Sigmoid colon (tissue), 7 donors: ENCODE results near the gene SIX4. TPM values are rescaled to one million over a fixed set of nuclear protein-coding genes. Genes with fewer than 3 reads are reported as not detected.

Experiments
- DNase-seq: peaks from one replicate; pipeline ENCODE4 v3.0.0-alpha.2; 2019
- H3K27ac ChIP-seq, 4 donors: fragments of 200-600 bp; sonication (generic); one replicate each; pipeline ENCODE4 v1.5.1; 2016 to 2019; ENCODE audit warnings: mild to moderate bottlenecking in 1 of 4
- H3K27me3 ChIP-seq, 3 donors: fragments of 200-600 bp; sonication (generic); one replicate each; pipeline ENCODE4 v1.5.1; 2019; ENCODE audit warnings: mild to moderate bottlenecking in 1 of 3
- H3K36me3 ChIP-seq, 4 donors: fragments of 200-600 bp; sonication (generic); one replicate each; pipeline ENCODE4 v1.5.1; 2016 to 2019
- H3K4me1 ChIP-seq, 4 donors: fragments of 200-600 bp; sonication (generic); one replicate each; pipeline ENCODE4 v1.5.1; 2017 to 2019
- H3K4me3 ChIP-seq, 4 donors: fragments of 200-600 bp; sonication (generic); one replicate each; pipeline ENCODE4 v1.5.1; 2017 to 2019; ENCODE audit warnings: mild to moderate bottlenecking in 2 of 4, moderate library complexity in 1 of 4
- H3K9me3 ChIP-seq, 4 donors: fragments of 200-600 bp in 3 of 4; sonication (generic) in 3 of 4; one replicate each; pipeline versions ENCODE4 v1.5.1 to v1.6.1; 2013 to 2019
- CTCF ChIP-seq, 4 experiments: fragments of 450-650 bp in 3 of 4; fragments of 200-600 bp in 1 of 4; IDR thresholded peaks; one replicate each; pipeline ENCODE4 v1.5.1; 2016 to 2019; ENCODE audit warnings: antibody characterized with exemption in 4 of 4, mild to moderate bottlenecking in 3 of 4, moderate library complexity in 2 of 4
- EP300 ChIP-seq, 4 donors: sonication (generic); formaldehyde crosslinking; IDR thresholded peaks; one replicate each; pipeline ENCODE4 v1.6.1; 2017; ENCODE audit warnings: antibody characterized with exemption in 4 of 4
- POLR2A ChIP-seq, 2 donors: fragments of 450-650 bp; IDR thresholded peaks; one replicate each; pipeline ENCODE4 v1.6.1; 2016; ENCODE audit warnings: antibody characterized with exemption in 2 of 2, mild to moderate bottlenecking in 2 of 2, moderate library complexity in 2 of 2
- POLR2AphosphoS5 ChIP-seq, 4 donors: sonication (generic); formaldehyde crosslinking; IDR thresholded peaks; one replicate each; pipeline ENCODE4 v1.6.1; 2017; ENCODE audit warnings: antibody characterized with exemption in 4 of 4
- WGBS, 2 donors: extraction: QIAGEN DNeasy Blood & Tissue Kit; methylation state at CpG; one replicate each; pipeline ENCODE4 v1.1.7; 2013; 5-methylcytosine and 5-hydroxymethylcytosine counted together
- intact Hi-C: fragments of 100-400 bp; cut with DNase I; formaldehyde crosslinking; loops from one replicate; pipeline ENCODE4 v1.15.1; 2023
- polyA plus RNA-seq, 3 donors: library from polyadenylated mRNA; stranded (reverse); fragments of 200-250 nt; gene quantifications; one replicate each; pipeline ENCODE4 v1.2.3, GENCODE V29; 2013
- total RNA-seq, 4 donors: library from RNA; depleted of rRNA; stranded (reverse); fragments of >200 nt; gene quantifications; one replicate each; pipeline ENCODE4 v1.1.0, GENCODE V29; 2016
- donor health status: healthy with polysubstance abuse.
- donor health status: Bipolar disorder and iron deficiency.
- donor health status: healthy.

The SIX4 gene
- total and polyA plus RNA-seq, 7 donors: 0.10 to 2.7 (median 1.7) TPM; not detected in 2

- Histone ChIP-seq H3K27ac (no peak overlapping the region), H3K36me3 (no peaks in the 10 kb centered on the region), H3K4me1 (no peaks in the 10 kb centered on the region), H3K9me3 (peaks cover 0 to 13% (median 6%) of the 10 kb centered on the region in 4 donors), H3K27me3 (no peaks in the 10 kb centered on the region), H3K4me3 (no peak overlapping the region)
- no peak for TF ChIP-seq POLR2A (IDR thresholded peaks at IDR 0.05)
- TF ChIP-seq EP300 (IDR thresholded peaks at IDR 0.05): no peak
- no peak for TF ChIP-seq POLR2AphosphoS5 (IDR thresholded peaks at IDR 0.05)
- TF ChIP-seq CTCF (IDR thresholded peaks at IDR 0.05): no peak
- 81 to 94% methylated on average over 3 of the region's 3 CpGs for WGBS, 2 donors
- intact Hi-C loops: no loop called here
- DNase-seq: no peak
These were observed 23.6 kb downstream of the SIX4 start for GRCh38 chr14:60700598-60700997.

- Histone ChIP-seq H3K4me3 (no peak overlapping the region), H3K9me3 (peaks cover 0 to 5% (median 3%) of the 10 kb centered on the region in 4 donors), H3K27ac (no peak overlapping the region), H3K27me3 (no peaks in the 10 kb centered on the region), H3K36me3 (no peaks in the 10 kb centered on the region), H3K4me1 (no peaks in the 10 kb centered on the region)
- no peak for DNase-seq
- whole genome bisulfite sequencing, 2 donors: 74 to 77% methylated on average over 4 of the region's 4 CpGs
- no peak for TF ChIP-seq POLR2A (IDR thresholded peaks at IDR 0.05)
- no peak for TF ChIP-seq POLR2AphosphoS5 (IDR thresholded peaks at IDR 0.05)
- no peak for TF ChIP-seq CTCF (IDR thresholded peaks at IDR 0.05)
- TF ChIP-seq EP300 (IDR thresholded peaks at IDR 0.05): no peak
- intact Hi-C loops: no loop called here
These were observed 28.8 kb downstream of the SIX4 start for GRCh38 chr14:60695327-60695726.

- Histone ChIP-seq H3K27ac (no peak overlapping the region), H3K9me3 (no peaks in the 10 kb centered on the region), H3K36me3 (no peaks in the 10 kb centered on the region), H3K27me3 (no peaks in the 10 kb centered on the region), H3K4me1 (no peaks in the 10 kb centered on the region), H3K4me3 (no peak overlapping the region)
- intact Hi-C loops: no loop called here
- TF ChIP-seq CTCF (IDR thresholded peaks at IDR 0.05) (no peak), POLR2AphosphoS5 (IDR thresholded peaks at IDR 0.05) (no peak), POLR2A (IDR thresholded peaks at IDR 0.05) (no peak)
- no peak for DNase-seq
- WGBS, 2 donors: 38 to 72% methylated on average over 3 of the region's 3 CpGs
These were observed 32.6 kb downstream of the SIX4 start for GRCh38 chr14:60691383-60692113.

GRCh38 chr14:60686865-60687264 lies 37.3 kb downstream of the SIX4 start:
- H3K4me3 ChIP-seq: no peak overlapping the region
- H3K27me3 ChIP-seq: peaks cover 0 to 6% (median 0%) of the 10 kb centered on the region in 3 donors
- intact Hi-C loops: no loop called here
- no peaks in the 10 kb centered on the region for H3K4me1 ChIP-seq
- TF ChIP-seq CTCF (IDR thresholded peaks at IDR 0.05) (no peak), EP300 (IDR thresholded peaks at IDR 0.05) (no peak), POLR2AphosphoS5 (IDR thresholded peaks at IDR 0.05) (no peak), POLR2A (IDR thresholded peaks at IDR 0.05) (no peak)
- no peak overlapping the region for H3K27ac ChIP-seq
- no peak for DNase-seq
- no peaks in the 10 kb centered on the region for H3K36me3 ChIP-seq
- peaks cover 0 to 4% (median 0%) of the 10 kb centered on the region in 4 donors for H3K9me3 ChIP-seq

GRCh38 chr14:60684203-60684602 lies 39.9 kb downstream of the SIX4 start:
- Histone ChIP-seq H3K9me3 (peaks cover 0 to 4% (median 0%) of the 10 kb centered on the region in 4 donors), H3K4me3 (no peak overlapping the region), H3K27me3 (peaks cover 0 to 6% (median 0%) of the 10 kb centered on the region in 3 donors), H3K4me1 (no peaks in the 10 kb centered on the region), H3K27ac (no peak overlapping the region), H3K36me3 (no peaks in the 10 kb centered on the region)
- TF ChIP-seq POLR2AphosphoS5 (IDR thresholded peaks at IDR 0.05): no peak
- TF ChIP-seq POLR2A (IDR thresholded peaks at IDR 0.05): no peak
- TF ChIP-seq EP300 (IDR thresholded peaks at IDR 0.05): no peak
- TF ChIP-seq CTCF (IDR thresholded peaks at IDR 0.05): no peak
- intact Hi-C loops: no loop called here
- DNase-seq: no peak
- WGBS, 2 donors: 50 to 75% methylated on average over 2 of the region's 2 CpGs
